A673 (cell line): ENCODE measurements around the gene NSFL1C. TPM values are rescaled to one million over a fixed set of nuclear protein-coding genes. Genes with fewer than 3 reads are reported as not detected.

Source experiments
- BruUV-seq: library from RNA; stranded (reverse); fragments of 400-500 nt; replicated peaks from 2 replicates; lab custom pipeline; 2021; lab: Mats Ljungman, UMichigan
- CTCF ChIA-PET: fragments of 300-600 bp; sonication (Branson Sonifier 250); formaldehyde crosslinking; loops from one replicate; lab custom pipeline; 2022; ENCODE audit warnings: antibody characterized with exemption; lab: Charles Lee
- POLR2A ChIA-PET: fragments of 300-600 bp; sonication (Branson Sonifier 250); formaldehyde crosslinking; loops from one replicate; lab custom pipeline; 2022; ENCODE audit warnings: antibody characterized with exemption; ENCODE audit not compliant: low non-redundant PET; lab: Charles Lee
- DNase-seq: peaks from one replicate; pipeline ENCODE4 v3.0.0-alpha.2; 2015; ENCODE audit warnings: low spot score
- H3K27ac ChIP-seq: fragments of 200-600 bp; sonication (generic); 2 replicates; pipeline ENCODE4 v1.5.1; 2016; ENCODE audit warnings: mixed run types, low read depth, mild to moderate bottlenecking, mixed read lengths, antibody characterized with exemption, low read length; ENCODE audit not compliant: poor library complexity, severe bottlenecking
- H3K27me3 ChIP-seq: fragments of 200-600 bp; sonication (generic); replicated peaks from 2 replicates; pipeline ENCODE4 v1.6.1; 2017; ENCODE audit warnings: mixed run types, low read depth, mild to moderate bottlenecking, mixed read lengths, antibody characterized with exemption, low read length; ENCODE audit not compliant: insufficient read depth, poor library complexity
- H3K36me3 ChIP-seq: fragments of 200-600 bp; sonication (generic); 2 replicates; pipeline ENCODE4 v1.6.1; 2016; ENCODE audit warnings: mixed run types, mild to moderate bottlenecking, mixed read lengths, antibody characterized with exemption, low read length; ENCODE audit not compliant: insufficient read depth, poor library complexity, severe bottlenecking
- H3K4me1 ChIP-seq: fragments of 200-600 bp; sonication (generic); 2 replicates; pipeline ENCODE4 v1.6.1; 2017; ENCODE audit warnings: mixed run types, mild to moderate bottlenecking, mixed read lengths, antibody characterized with exemption, low read length; ENCODE audit not compliant: insufficient read depth, poor library complexity, severe bottlenecking
- H3K4me3 ChIP-seq: fragments of 200-600 bp; sonication (generic); 2 replicates; pipeline ENCODE4 v1.5.1; 2016; ENCODE audit warnings: low read depth, mixed run types, mild to moderate bottlenecking, mixed read lengths, low read length; ENCODE audit not compliant: poor library complexity, severe bottlenecking
- H3K9me3 ChIP-seq: fragments of 200-600 bp; sonication (generic); 2 replicates; pipeline ENCODE4 v1.6.1; 2016; ENCODE audit warnings: mixed run types, low read depth, mild to moderate bottlenecking, mixed read lengths, antibody characterized with exemption, low read length; ENCODE audit not compliant: poor library complexity, severe bottlenecking
- CTCF ChIP-seq: fragments of 300-800, 200-600 bp; sonication (generic); conservative IDR thresholded peaks from 2 replicates; pipeline ENCODE4 v1.5.1; 2017; ENCODE audit warnings: low read depth, mild to moderate bottlenecking, antibody characterized with exemption, low read length, moderate library complexity, mixed read lengths
- EZH2 ChIP-seq: fragments of 200-600 bp; sonication (generic); IDR thresholded peaks from 2 replicates; pipeline ENCODE4 v1.6.1; 2017; ENCODE audit warnings: borderline replicate concordance, low read depth, mild to moderate bottlenecking, mixed read lengths, antibody characterized with exemption, low read length; ENCODE audit not compliant: poor library complexity, severe bottlenecking
- intact Hi-C: fragments of 100-400 bp; cut with micrococcal nuclease; formaldehyde crosslinking; loops from one replicate; pipeline ENCODE4 v1.10.0; 2022; ENCODE audit not compliant: unreplicated experiment
- total RNA-seq: library from RNA; stranded (reverse); gene quantifications from 2 replicates; pipeline ENCODE4 v1.2.3, GENCODE V29; 2021

Gene NSFL1C
- total RNA-seq, 1 experiment from 2014 or later = 158 TPM

- Histone ChIP-seq H3K4me1 (no peaks in the 10 kb centered on the region), H3K9me3 (no peaks in the 10 kb centered on the region), H3K27me3 (peaks cover 5% of the 10 kb centered on the region), H3K4me3 (no peak overlapping the region), H3K36me3 (no peaks in the 10 kb centered on the region), H3K27ac (no peak overlapping the region)
- ChIA-PET CTCF (no interaction called here), POLR2A (no interaction called here)
- DNase-seq = peak; percentile 28
- intact Hi-C loops = no loop called here
- TF ChIP-seq EZH2 (no peak), CTCF (no peak)
- no TSS peak for BruUV-seq
These were observed 49.4 kb downstream of the NSFL1C start for GRCh38 chr20:1417273-1417672.

DNA sequence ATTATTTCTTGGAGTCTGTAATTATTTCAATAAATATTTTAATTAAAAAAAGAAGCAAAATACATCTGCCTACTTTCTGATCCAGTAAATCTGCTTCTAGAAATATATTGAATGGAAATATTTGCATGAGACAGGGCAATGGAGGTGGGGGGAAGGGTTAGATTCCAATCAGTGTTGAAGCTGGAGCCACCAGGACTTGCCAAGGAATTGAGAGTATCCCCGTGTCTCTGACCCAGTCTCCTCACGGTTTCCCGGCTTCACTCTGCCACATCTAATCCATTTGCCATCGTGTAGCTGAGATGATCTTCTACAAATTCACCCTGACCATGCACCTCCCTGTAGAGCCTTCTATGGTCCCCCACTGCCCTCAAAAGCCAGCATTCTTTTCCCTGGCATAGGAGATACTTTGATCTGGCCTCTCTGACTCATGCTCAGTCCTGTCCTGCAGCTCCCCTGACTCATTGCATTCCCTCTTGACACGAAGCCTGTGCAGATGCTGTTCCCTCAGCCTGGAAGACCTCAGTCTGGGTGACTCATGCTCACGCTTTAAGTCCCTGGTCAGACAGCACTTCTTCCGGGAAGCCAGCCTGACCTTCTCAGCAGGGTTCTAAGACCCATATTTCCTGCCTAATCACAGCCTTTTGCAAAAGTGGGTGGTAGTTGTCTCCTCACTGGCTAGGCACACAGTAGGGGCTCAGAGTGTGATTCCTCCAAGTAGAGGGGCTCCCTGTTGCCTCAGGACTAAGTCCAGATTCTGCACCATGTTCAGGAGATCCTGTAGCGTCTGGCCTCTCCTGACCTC is 50.8 kb downstream of the NSFL1C start:
- Histone ChIP-seq H3K4me1 (no peaks in the 10 kb centered on the region), H3K27ac (no peak overlapping the region), H3K27me3 (peaks cover 14% of the 10 kb centered on the region), H3K36me3 (no peaks in the 10 kb centered on the region), H3K9me3 (no peaks in the 10 kb centered on the region), H3K4me3 (no peak overlapping the region)
- BruUV-seq = no TSS peak
- CTCF ChIA-PET = no interaction called here
- intact Hi-C loops = no loop called here
- DNase-seq = peak; percentile 56
- TF ChIP-seq CTCF = no peak
- TF ChIP-seq EZH2 = no peak
- POLR2A ChIA-PET = no interaction called here

DNA sequence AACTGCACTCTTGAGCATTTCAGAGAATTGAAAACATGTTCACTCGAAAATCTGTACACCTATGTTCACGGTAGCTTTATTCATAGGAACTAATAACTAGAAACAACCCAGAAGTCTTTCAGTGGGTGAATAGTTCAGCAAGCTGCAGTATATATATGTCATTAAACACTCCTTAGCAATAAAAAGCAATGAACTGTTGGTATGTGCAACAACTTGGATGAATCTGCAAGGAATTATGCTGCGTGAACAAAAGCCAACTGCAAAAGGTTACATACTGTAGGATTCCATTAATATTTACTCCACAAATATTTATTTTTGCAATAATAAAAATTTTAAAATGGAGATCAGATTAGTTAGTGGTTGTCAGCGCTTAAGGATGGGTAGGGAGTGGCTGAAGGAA is 51.7 kb downstream of the NSFL1C start:
- BruUV-seq = no TSS peak
- ChIA-PET CTCF (no interaction called here), POLR2A (no interaction called here)
- H3K9me3 ChIP-seq = no peaks in the 10 kb centered on the region
- TF ChIP-seq CTCF = no peak
- no peak for TF ChIP-seq EZH2
- H3K27me3 ChIP-seq = peaks cover 14% of the 10 kb centered on the region
- DNase-seq = no peak
- H3K36me3 ChIP-seq = no peaks in the 10 kb centered on the region
- no peak overlapping the region for H3K27ac ChIP-seq
- H3K4me1 ChIP-seq = no peaks in the 10 kb centered on the region
- no peak overlapping the region for H3K4me3 ChIP-seq
- intact Hi-C loops = no loop called here
